Muscle of back (tissue), 11 donors: ENCODE results near the gene MED9. TPM values are rescaled to one million over a fixed set of nuclear protein-coding genes. Genes with fewer than 3 reads are reported as not detected.
"Not testable (repeated sequence)": the region's sequence is repeated elsewhere in the genome, so short reads cannot be mapped to it uniquely, and the experiment has no call there.

Experiments
- DNase-seq, 3 donors: peaks; one replicate each; pipeline versions ENCODE4 v3.0.0 to v3.0.0-alpha.2; 2013
- polyA plus RNA-seq, 10 donors: library from polyadenylated mRNA; unstranded; fragments of 120-200 nt; gene quantifications; one replicate each; pipeline ENCODE4 v1.2.1, GENCODE V29; 2013; ENCODE audit not compliant: insufficient read length in 10 of 10

MED9 gene
- polyA plus RNA-seq, 10 donors: 12.5 to 17.5 (median 14.5) TPM

DNA sequence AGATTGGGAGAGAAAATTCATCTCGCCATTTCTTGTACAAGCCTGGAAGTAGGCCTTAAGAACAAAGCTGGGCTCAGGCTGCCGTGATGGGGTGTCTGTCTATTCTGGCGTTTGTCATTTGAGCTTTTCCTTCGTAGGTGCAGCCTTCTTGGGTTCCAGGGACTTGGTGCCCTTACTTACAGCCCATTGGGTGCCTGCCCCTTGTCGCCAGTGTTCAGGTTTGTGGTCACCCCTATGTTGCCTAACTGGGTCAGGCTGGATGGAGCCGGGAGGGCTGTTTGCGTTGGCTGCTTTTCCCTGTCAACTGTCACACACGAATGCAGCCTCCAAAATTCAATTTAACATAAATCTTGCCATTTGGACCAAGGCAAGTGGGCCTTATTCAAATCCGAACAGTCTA is 23.7 kb upstream of the MED9 start:
- no peak for DNase-seq

DNA sequence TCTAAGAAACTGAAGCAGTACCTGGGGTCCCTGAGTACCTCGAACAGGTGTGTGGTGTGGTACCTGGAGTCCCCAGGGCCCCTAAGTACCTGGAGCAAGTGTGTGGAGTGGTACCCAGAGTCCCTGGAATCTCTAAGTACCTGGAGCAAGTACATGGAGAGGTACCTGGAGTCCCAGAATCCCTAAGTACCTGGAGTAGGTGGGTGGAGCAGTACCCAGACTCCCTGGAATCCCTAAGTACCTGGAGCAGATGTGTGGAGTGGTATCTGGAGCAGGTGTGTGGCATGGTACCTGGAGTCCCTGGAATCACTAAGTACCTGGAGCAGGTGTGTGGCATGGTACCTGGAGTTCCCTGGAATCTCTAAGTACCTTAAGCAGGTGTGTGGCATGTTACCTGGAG is 22.5 kb upstream of the MED9 start:
- no peak for DNase-seq

DNA sequence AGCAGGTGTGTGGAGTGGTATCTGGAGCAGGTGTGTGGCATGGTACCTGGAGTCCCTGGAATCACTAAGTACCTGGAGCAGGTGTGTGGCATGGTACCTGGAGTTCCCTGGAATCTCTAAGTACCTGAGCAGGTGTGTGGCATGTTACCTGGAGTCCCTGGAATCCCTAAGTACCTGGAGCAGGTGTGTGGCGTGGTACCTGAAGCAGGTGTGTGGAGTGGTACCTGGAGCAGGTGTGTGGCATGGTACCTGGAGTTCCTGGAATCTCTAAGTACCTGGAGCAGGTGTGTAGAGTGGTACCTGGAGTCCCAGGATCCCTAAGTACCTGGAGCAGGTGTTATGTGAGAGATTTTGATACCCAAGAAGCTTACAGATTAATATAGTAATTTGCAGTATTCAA is 22.1 kb upstream of the MED9 start:
- DNase-seq: not testable (repeated sequence)

DNA sequence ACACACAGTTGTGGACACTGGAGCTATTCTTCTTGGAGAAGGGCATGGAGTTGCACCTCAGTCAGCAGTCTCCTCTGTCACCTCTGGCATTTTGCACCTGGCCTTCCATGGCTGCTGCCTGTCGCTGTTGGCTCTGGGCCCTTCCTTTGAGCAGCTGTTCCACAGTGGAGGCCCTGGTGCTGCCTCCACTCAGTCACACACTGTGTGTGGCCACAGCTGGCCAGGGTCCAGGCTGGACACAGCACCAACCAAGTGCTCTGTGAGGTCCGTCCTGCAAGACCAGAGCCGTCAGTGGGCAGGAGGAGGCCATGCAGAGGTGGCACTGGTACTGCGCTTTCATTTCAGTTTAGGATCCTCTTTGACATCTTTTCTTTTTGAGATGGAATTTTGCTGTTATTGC is 21.6 kb upstream of the MED9 start:
- peak in 2 of 3 donors; percentile 4 to 25 for DNase-seq

DNA sequence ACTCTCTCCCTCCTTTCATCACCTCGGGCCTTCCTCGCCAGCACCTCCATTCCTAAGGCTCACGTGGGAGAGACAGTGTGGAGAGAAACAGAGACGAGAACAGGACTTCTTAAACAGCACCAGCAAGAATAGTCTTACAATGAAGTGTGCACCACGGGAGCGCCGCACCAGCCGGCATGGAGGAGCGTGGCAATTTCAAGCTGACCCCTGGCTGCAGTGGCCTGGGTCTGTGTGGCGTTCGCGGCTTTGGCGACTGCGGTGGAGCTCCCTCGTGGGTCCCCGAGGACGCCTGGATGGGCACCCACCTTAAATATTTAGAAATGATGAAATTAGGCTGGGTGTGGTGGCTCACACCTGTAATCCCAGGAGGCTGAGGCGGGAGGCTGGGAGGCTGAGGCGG is 20.5 kb upstream of the MED9 start:
- no peak for DNase-seq

DNA sequence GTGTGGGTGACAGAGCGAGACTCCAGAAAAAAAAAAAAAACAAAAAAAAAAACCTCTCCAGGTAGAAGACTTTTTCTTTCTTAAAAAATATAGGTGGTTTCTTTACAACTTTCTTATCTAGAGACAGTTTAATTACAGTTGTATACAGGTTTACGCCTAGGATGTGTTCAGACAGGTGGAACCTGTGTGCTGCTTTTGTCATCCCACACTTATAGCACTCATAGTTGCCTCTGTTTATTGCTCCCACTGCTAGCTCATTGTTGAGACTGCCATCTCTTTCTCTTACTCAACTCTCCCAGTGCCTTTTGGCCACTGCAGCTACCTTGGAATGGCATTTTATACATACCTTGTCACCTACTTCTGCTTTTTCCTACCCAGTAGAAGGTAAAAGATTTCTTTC is 19.1 kb upstream of the MED9 start:
- DNase-seq: no peak

DNA sequence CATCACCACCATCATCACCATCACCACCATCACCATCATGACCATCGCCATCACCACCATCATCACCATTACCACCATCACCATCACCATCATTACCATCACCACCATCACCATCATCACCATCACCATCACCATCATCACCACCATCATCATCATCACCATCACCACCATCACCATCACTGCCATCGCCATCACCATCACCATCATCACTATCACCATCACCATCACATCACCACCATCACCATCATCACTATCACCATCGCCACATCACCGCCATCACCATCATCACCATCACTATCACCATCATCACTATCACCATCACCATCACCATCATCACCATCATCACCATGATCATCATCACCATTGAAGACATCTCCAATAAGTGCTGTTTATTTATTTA is 16.8 kb upstream of the MED9 start:
- DNase-seq: no peak

DNA sequence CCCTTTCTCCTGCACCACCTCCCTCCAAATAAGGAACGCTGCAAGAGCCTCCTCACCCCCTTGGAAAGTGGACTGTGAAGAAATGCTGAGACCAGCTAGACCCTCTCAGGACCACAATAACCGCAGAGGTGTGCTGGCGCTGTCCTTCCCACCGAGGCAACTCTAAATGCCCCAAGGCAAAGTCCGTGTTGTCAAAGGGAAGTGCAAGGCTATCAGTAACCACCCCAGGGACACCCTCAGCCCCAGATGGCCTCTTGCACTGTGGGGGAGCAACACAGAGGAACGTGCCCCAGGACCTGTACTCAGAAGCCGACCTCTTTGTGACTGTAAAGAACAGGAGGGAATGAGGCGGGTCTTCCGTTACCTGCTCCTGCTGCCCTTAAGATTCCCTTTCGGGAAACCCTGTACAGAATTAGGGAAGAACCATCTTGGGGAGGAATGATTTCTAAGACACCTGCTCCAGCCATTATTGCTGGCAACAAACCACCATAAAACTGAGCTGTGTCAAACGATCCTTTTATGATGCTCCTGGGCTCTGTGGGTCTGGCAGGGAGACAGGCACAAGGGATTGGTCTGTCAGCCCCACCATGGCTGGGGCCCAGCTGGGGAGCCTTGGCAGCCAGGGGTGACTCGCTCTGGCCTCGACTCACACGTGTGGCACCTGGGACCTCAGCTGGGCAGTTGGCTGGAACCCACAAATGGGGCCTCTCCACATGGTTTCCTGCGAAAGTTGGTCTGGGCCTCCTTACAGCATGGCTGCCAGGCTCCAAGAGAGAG is 14.6 kb upstream of the MED9 start:
- DNase-seq: no peak

DNA sequence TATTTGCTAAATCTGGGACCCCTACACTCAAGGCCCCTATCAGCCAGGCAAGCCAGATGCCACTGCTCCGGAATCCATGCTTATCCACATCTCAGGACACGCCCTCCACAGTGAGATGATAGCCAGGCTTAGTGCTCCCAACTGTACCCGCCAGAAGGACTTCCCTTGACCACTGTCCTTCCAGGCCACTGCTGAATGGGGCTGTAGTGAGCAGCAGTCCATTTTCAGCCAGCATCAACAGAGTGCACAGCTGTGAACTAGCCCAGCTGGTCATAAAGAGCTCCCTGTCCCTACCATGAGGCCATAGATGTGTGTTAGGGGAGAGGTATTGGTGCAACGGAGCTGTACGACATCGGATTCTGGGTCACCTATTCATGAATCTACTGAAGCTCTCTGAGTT is 13.0 kb upstream of the MED9 start:
- no peak for DNase-seq

DNA sequence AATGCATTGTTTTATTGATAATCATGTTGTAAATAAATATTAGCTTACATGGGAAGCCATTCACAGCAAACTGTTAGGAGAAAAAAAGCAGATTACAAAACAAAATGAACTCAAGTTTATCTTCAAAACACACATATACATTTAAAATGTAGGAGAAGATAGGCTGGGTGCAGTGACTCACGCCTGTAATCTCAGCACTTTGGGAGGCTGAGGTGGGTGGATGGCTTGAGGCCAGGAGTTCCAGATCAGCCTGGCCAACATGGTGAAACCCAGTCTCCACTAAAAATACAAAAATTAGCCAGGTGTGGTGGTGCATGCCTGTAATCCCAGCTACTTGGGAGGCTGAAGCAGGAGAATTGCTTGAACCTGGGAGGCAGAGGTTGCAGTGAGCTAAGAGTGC is 10.9 kb upstream of the MED9 start:
- DNase-seq: not testable (repeated sequence)

DNA sequence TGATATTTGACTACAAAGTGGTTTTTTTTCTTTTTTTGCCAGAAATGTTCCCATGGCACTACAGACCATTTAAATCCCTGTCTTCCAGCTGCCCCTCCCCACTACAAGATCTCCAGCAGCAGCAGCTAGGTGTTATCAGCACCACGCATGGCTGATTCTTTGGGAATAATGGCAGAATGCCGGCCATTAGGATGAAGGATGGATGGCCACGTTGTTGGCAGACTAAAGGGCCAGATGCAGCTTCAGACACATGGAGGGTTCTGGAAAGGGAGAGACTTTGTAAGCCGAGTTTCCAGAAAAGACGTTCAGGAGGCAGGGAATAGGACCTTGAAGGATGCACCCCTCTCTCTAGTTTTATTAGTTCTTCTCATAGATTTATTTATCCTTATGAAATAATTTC is 10.3 kb upstream of the MED9 start:
- no peak for DNase-seq

DNA sequence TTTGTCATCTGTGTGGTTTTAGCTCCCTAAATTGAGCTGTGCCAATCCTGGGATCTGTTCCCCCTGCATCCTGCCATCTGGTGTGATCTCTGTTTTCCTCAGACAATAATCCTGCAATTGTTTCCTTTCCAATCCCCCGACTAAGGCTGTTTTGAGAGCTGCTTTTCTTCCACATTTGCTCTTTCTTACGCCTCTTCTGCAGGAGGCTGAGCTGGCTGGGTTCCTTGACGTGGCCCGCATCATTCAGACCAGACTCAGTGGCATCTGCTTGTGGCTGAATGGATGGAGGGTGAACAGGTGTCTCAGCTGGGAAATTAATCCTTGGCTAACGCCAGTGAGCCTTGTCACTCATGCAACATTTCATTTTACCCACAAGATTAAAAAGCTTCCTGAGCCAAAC is 9.8 kb upstream of the MED9 start:
- peak in 1 of 3 donors; percentile 10 for DNase-seq

DNA sequence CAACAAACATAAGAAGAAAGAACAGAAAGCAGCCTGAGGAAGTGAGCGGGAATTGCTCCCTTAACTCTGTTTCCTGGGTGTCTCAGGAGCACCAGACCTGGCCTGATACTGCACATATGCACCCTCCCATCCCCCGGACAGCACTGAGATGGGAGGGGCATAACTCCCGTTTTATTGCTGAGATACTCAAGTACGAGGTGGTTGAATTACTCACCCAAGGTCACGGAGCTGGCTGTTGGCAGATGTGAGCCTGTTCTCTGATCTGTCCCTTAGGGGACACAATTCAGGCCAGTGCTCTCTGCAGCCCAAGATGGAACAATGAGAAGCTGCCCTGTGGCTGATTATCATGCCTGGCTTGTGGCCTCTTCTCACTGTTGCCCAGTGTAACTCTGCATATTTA is 9.1 kb upstream of the MED9 start:
- DNase-seq: no peak

DNA sequence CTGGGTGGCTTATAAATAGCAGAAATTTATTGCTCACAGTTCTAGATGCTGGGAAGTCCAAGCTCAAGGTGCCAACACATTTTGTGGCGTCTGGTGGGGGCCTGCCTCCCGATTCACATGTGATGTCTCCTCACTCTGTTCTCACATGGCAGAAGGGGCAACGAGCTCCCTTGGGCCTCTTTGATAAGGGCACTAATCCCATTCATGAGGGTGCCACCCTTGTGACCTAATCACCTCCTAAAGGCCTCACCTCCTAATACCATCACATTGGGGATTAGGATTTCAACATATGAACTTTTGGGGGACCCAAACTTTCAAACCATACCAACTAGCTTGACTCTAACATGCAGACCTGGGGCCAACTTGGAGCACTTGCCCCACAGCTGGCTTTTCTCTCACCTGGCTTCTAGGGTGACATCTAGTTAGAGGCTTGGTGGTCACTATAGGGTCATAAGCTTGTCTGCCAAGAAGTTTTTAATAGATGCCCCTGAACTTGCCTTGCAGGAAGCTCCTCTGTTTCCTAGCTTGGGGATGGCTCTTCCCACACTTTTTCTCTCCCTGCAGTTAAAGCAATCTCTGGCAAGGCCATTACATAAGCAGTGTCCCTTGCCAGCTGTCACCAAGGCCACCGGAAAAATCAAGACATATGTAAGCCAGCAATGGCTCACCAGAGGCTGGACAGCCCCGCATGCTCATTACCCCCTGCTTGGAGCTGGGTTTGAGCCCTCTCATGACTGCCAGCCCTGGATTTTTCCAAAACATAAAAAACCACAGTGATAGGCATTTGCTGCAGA is 8.4 kb upstream of the MED9 start:
- no peak for DNase-seq

DNA sequence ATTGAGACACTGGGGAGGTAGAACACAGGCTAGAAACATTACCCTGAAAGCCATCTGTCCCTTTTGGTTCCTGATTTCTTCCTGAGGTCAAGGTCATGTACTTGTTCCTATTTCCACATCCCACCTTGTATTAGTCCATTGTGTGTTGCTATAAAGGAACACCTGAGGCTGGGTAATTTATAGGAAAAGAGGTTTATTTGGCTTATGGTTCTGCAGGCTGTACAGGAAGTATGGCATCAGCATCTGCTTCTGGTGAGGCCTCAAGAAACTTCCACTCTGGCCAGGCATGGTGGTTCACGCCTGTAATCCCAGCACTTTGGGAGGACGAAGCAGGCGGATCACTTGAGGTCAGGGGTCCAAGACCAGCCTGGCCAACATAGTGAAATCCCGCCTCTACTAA is 7.4 kb upstream of the MED9 start:
- DNase-seq: no peak

DNA sequence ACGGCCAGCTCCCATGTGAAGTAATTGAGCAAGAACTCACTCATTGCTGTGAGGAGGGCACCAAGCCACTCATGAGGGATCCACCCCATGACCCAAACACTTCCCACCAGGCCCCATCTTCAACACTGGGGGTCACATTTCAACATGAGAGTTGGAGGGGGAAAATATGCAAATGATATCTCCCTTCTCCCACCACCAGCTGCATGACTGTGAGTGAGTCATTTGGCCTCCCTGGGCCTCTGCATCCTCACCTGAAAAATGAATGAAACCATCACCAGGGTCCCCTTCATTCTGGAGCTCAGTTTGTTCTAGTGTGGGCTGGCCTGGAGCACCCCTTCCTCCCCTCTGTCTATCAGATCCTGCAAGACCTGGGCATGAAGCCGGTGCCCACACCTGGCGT is 6.8 kb upstream of the MED9 start:
- DNase-seq: no peak

DNA sequence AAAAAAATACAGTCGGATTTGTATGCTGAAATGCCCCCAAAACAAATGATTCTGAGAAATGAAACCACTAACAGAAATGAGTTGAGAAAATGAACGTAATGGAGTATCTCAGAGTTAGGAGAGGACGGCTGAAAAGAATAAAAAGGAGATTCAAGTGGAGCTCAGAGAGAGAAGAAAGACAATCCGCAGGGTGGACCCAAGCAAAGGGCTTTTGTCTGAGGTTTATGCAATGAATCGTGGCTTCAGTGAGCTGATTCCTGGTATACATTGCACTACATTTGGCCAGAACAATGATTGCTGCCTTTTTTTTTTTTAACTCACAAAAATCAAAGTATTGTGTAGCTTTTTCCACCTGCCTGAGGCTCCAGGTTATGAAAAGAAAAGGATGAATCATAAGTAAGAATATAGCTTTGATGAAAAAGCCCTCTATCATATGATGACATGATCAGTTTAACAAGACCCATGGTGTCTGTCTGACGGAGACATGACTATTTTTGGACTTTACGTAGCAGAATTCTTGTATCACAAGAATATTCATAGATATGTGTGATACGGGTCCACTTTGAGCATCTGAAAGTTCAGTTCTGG is 4.4 kb upstream of the MED9 start:
- DNase-seq: no peak

DNA sequence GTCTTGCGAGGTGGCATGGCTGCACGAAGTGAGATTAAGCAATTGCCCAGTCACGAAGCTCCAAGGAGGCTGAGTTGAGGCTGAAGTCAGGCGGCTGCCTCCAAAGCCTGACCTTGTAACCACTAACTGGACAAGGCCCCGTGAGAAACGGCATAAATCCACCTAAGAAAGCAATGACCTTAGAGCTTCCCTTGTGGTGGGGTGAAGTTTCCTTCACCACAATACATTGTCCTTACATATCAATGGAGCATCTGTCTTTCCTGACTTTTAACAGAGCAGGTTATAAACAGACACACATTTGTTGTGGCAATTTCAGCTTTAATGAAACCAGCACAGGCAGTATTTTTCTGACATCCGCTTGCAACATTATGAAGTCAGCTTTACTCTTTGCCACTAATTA is 2.5 kb upstream of the MED9 start:
- DNase-seq: no peak

DNA sequence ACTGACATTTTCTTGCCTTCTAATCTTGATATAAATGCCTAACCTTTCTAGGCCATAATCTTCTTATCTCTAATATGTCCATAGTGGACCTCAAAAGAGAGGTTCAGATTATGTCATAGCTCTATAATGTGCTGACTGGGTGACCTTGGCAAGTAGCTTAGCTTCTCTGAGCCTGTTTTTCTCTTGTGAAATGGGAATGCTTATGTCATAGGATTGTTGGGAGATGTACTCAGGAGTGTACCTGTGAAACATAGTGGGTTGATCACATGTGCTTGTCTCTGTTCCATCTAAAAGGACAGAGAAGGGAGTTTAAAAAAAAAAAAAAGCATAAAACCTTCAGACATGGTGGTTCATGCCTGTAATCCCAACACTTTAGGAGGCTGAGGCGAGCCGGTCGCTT is 2.4 kb downstream of the MED9 start:
- no peak for DNase-seq

DNA sequence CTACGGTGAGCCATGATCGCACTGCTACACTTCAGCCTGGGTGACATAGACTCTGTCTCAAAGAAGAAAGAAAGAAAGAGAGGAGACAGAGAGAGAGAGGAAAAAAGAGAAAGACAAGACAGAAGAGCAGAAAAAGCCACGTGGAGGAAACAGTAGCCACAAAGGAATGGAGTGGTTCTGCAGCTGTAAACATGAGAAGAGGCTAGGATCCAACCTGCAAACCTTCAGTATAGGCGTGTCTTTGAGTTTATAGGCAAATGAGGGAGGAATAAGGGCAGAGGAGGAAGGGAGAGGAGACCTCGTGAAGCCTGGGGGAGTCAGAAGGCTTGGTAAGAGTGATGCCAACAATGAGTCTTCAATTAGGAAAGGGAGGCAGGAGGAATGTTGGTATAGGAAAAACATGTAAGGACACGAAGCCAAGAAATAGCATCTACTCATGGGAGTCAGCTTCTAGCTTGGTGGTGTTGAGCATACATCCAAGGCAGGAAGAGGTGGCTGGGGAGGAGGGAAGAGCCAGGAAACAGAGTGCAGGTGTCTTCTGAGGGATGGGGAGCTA is 3.9 kb downstream of the MED9 start:
- DNase-seq: no peak

DNA sequence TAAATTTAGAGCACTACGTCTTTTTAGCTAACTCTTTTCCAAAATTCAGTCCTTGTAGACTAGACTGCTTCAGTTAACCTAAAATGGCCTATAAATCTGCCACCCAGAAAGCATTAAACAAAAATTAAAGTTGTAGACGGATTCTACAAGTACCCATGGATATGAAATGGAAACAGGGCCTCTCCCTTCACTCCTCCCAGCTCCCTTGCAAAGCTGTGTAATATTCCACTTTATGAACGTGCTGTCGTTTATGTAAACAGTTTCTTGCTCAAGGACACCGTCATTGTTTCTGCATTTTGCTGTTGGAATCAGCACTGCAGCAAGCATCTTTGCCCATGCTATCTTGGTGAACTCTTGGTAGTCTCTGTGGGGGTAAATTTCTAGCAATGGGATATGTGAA is 5.1 kb downstream of the MED9 start:
- DNase-seq: no peak

DNA sequence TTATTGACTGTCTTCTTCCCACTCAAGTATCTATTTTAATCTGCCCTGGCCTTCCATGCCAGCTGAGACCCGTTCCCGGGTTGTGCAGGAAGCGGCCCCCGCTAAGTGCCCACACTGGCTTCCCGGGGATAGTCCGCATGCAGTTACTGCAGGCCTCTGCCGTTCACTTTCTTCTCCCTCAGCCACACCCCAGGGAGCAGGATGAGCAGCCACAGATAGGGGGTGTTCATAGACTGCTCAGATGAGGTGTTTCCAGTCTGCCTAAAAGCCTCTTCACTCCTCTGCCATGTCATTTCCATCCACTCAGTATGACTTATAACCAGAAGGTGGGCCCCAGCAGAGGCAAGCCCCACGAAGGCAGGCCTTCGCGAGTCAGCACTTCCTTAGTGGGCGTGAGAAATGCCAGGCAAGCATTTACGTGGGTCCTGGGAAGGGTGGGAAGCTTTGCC is 7.7 kb downstream of the MED9 start:
- DNase-seq: no peak

DNA sequence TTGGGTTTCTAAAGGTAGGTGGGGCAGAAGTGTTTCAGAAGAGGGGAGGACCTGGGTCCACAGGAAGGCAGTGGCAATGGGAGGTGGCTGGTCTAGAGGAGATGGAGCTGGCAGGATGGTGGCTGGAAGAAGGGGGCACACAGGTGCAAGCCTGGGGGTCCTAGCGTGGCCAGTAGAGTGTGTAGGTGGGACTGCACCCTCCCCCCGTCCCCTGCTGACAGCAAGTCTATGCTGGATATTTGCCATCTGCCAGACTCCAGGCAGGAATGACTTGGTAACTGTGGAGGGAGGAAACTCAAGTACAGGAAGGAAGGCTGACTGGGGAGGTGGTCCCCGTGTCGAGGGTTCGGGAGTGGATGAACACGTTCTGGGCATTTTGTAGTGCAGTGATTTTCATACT is 8.6 kb downstream of the MED9 start:
- DNase-seq: no peak
